Measurements from ENCODE around the gene SYK. TPM values are rescaled to one million over a fixed set of nuclear protein-coding genes. Genes with fewer than 3 reads are reported as not detected.

SYK gene
- total RNA-seq, 1 experiment from 2014 or later, result 0.28 TPM

DNA sequence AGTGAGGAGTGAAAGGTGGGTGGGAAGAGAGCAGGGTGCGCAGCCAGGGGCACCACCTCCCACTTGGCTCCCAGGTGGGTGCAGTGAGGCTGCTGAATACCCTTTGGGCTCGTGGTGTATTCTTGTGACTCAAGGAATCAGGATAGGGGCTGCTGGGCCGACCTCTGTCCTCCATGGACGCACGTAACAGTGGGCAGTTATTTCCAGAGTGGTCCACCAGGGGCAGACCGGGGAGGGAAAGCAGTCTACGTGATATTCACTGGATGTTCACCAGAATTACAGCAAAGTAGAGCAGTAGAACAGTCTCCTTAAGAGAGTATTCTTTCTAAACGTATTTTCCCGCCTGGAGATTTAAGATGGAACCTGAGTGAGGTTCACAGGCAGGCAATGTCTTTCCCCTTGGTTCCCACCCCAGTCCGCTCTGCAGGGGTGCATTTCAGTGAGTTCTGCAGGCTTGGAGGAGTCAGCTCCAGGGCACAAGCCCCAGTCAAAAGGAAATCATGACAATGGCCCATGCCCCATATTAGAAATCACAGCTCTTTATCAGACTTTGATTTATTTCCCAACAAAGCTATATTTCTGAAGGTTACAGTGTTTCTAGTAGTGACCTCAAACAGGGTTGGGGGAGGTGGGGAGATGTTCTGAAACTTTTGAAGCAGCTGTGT, 88.7 kb downstream of the SYK start:
- H3K4me1 ChIP-seq (ENCODE audit: control insufficient read depth, insufficient read depth, low read length), result no peaks in the 10 kb centered on the region
- POLR2A ChIA-PET, result interaction anchor here (0.5 kb wide), 1 partner anchor 814 kb away, joined by 4 read pairs; no protein-coding TSS in a partner anchor
- no peak overlapping the region for H3K27ac ChIP-seq (ENCODE audit: low read length)
- no peak for TF ChIP-seq TCF7L2 (IDR thresholded peaks at IDR 0.05; ENCODE audit: low read depth, low read length)
- no peak for TF ChIP-seq REST (IDR thresholded peaks at IDR 0.05; ENCODE audit: insufficient read depth in 1 of 2, low read depth in 2 of 2, low read length in 1 of 2)
- TF ChIP-seq, protein P1, sequence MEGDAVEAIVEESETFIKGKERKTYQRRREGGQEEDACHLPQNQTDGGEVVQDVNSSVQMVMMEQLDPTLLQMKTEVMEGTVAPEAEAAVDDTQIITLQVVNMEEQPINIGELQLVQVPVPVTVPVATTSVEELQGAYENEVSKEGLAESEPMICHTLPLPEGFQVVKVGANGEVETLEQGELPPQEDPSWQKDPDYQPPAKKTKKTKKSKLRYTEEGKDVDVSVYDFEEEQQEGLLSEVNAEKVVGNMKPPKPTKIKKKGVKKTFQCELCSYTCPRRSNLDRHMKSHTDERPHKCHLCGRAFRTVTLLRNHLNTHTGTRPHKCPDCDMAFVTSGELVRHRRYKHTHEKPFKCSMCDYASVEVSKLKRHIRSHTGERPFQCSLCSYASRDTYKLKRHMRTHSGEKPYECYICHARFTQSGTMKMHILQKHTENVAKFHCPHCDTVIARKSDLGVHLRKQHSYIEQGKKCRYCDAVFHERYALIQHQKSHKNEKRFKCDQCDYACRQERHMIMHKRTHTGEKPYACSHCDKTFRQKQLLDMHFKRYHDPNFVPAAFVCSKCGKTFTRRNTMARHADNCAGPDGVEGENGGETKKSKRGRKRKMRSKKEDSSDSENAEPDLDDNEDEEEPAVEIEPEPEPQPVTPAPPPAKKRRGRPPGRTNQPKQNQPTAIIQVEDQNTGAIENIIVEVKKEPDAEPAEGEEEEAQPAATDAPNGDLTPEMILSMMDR (IDR thresholded peaks at IDR 0.05), result no peak
- TF ChIP-seq SIN3A (IDR thresholded peaks at IDR 0.05; ENCODE audit: borderline replicate concordance, insufficient read depth, low read depth, low read length), result no peak
- no peak for TF ChIP-seq POLR2AphosphoS5 (IDR thresholded peaks at IDR 0.05; ENCODE audit: low read depth, low read length)
- no peaks in the 10 kb centered on the region for H3K36me3 ChIP-seq (ENCODE audit: control insufficient read depth, insufficient read depth, low read length)
- H3K27me3 ChIP-seq (ENCODE audit: control insufficient read depth, insufficient read depth, low read length), result no peaks in the 10 kb centered on the region
- in situ Hi-C loops (cut with HindIII; ENCODE audit: low pct_unique_long_range_greater_than_20kb, low sequenced_read_pairs), result no loop called here
- DNase-seq (ENCODE audit: low read depth, low spot score) (no peak), ATAC-seq (no peak)
- no TSS peak for BruUV-seq (replicated peaks)
- no peaks in the 10 kb centered on the region for H3K9me3 ChIP-seq (ENCODE audit: control insufficient read depth, insufficient read depth, low read depth, low read length)
- CTCF ChIA-PET, result no interaction called here
- intact Hi-C loops (cut with micrococcal nuclease; ENCODE audit: unreplicated experiment), result no loop called here
- no peak overlapping the region for H3K4me3 ChIP-seq (ENCODE audit: low read depth in 2 of 2, low read length in 2 of 2)

GRCh38 chr9:90891308-90892040, 89.9 kb downstream of the SYK start:
- CTCF ChIA-PET, result no interaction called here
- no peak for ATAC-seq

More at GRCh38 chr9:90891308-90892040, 89.9 kb downstream of the SYK start:
- Histone ChIP-seq H3K27ac (ENCODE audit: low read length) (no peak overlapping the region), H3K4me1 (ENCODE audit: control insufficient read depth, insufficient read depth, low read length) (no peaks in the 10 kb centered on the region), H3K27me3 (ENCODE audit: control insufficient read depth, insufficient read depth, low read length) (no peaks in the 10 kb centered on the region), H3K4me3 (ENCODE audit: low read depth in 2 of 2, low read length in 2 of 2) (no peak overlapping the region), H3K9me3 (ENCODE audit: control insufficient read depth, insufficient read depth, low read depth, low read length) (no peaks in the 10 kb centered on the region), H3K36me3 (ENCODE audit: control insufficient read depth, insufficient read depth, low read length) (no peaks in the 10 kb centered on the region)
- intact Hi-C loops (cut with micrococcal nuclease; ENCODE audit: unreplicated experiment), result no loop called here
- TF ChIP-seq POLR2AphosphoS5 (IDR thresholded peaks at IDR 0.05; ENCODE audit: low read depth, low read length), result no peak
- no peak for TF ChIP-seq SIN3A (IDR thresholded peaks at IDR 0.05; ENCODE audit: borderline replicate concordance, insufficient read depth, low read depth, low read length)
- TF ChIP-seq REST (IDR thresholded peaks at IDR 0.05; ENCODE audit: insufficient read depth in 1 of 2, low read depth in 2 of 2, low read length in 1 of 2), result no peak
- TF ChIP-seq TCF7L2 (IDR thresholded peaks at IDR 0.05; ENCODE audit: low read depth, low read length), result no peak
- TF ChIP-seq, protein P1 (IDR thresholded peaks at IDR 0.05), result no peak
- in situ Hi-C loops (cut with HindIII; ENCODE audit: low pct_unique_long_range_greater_than_20kb, low sequenced_read_pairs), result no loop called here
- POLR2A ChIA-PET, result no interaction called here
- DNase-seq (ENCODE audit: low read depth, low spot score), result no peak
- no TSS peak for BruUV-seq (replicated peaks)
